ENCODE data around the gene RRAS2.

GRCh38 chr11:14299921-14300320 lies 59.1 kb downstream of the RRAS2 start:
- TF ChIP-seq CTCF (IDR thresholded peaks at IDR 0.05): no peak
- TF ChIP-seq POLR2A (IDR thresholded peaks at IDR 0.05): no peak
